Neutrophil (primary cell): ENCODE measurements around the gene ZNF584.
"Not testable (repeated sequence)": the region's sequence is repeated elsewhere in the genome, so short reads cannot be mapped to it uniquely, and the experiment has no call there.

ENCODE experiments used
- H3K27ac ChIP-seq: fragments of 200-600 bp; sonication (generic); 2 replicates; pipeline ENCODE4 v1.5.1; 2016; ENCODE audit warnings: mild to moderate bottlenecking, moderate library complexity
- H3K27me3 ChIP-seq: fragments of 200-600 bp; sonication (generic); 2 replicates; pipeline ENCODE4 v1.6.0; 2016; ENCODE audit warnings: mild to moderate bottlenecking
- H3K36me3 ChIP-seq: fragments of 200-600 bp; sonication (generic); 2 replicates; pipeline ENCODE4 v1.5.1; 2017
- H3K4me1 ChIP-seq, 2 experiments: fragments of 200-600 bp in 1 of 2; sonication (generic) in 1 of 2; 1 replicate in 1 of 2; 2 replicates in 1 of 2; pipeline versions ENCODE4 v1.5.1 to v1.6.1; 2013 to 2016; ENCODE audit warnings: low read depth in 1 of 2, low read length in 1 of 2, mild to moderate bottlenecking in 1 of 2, moderate library complexity in 1 of 2; ENCODE audit not compliant: control insufficient read depth in 1 of 2, insufficient read depth in 1 of 2
- H3K4me3 ChIP-seq, 2 experiments: fragments of 200-600 bp in 1 of 2; sonication (generic) in 1 of 2; 1 replicate in 1 of 2; 2 replicates in 1 of 2; pipeline ENCODE4 v1.5.1; 2013 to 2016; ENCODE audit warnings: low read depth in 1 of 2, low read length in 1 of 2, mild to moderate bottlenecking in 1 of 2, moderate library complexity in 1 of 2
- H3K9me3 ChIP-seq: fragments of 200-600 bp; sonication (generic); 2 replicates; pipeline ENCODE4 v1.5.1; 2016
- TF ChIP-seq, protein P1 (sequence below): fragments of 200-600 bp; sonication (generic); IDR thresholded peaks from 2 replicates; pipeline ENCODE4 v1.5.1; 2016; ENCODE audit warnings: antibody characterized with exemption

The ZNF584 gene

DNA sequence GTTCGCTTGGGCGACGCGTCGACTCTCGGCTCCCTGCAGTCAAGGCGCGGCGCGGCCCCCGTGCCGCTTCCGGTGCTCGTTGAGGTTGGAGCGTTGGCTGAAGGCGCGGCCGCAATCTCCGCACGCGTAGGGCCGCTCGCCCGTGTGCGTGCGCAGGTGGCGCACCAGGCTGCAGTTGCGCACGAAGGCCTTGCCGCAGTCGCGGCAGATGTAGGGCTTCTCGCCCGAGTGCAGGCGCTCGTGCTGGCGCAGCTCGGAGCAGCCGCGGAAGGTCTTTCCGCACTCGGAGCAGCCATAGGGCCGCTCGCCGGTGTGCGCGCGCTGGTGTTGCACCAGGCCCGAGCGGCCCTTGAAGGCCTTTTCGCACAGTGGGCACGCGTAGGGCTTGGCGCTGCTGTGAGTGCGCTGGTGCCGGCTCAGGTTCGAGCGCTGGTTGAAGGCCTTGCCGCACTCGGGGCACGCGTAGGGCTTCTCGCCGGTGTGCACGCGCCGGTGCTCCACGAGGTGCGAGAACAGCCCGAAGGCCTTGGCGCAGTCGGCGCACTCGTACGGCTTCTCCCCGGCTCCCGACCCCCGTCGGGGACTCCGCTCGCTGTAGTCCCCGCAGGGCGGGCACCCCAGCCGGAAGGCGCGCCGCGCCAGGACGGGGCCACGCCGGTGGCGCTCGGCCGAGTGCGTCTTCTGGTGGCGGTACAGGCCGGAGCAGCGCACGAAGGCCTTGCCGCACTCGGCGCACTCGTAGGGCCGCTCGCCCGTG is 40.6 kb upstream of the ZNF584 start:
- Histone ChIP-seq H3K27ac (no peak overlapping the region), H3K27me3 (no peaks in the 10 kb centered on the region), H3K4me3 (no peak overlapping the region), H3K4me1 (peaks cover 12 to 14% of the 10 kb centered on the region in 2 experiments), H3K36me3 (no peaks in the 10 kb centered on the region), H3K9me3 (no peaks in the 10 kb centered on the region)
- TF ChIP-seq, protein P1, sequence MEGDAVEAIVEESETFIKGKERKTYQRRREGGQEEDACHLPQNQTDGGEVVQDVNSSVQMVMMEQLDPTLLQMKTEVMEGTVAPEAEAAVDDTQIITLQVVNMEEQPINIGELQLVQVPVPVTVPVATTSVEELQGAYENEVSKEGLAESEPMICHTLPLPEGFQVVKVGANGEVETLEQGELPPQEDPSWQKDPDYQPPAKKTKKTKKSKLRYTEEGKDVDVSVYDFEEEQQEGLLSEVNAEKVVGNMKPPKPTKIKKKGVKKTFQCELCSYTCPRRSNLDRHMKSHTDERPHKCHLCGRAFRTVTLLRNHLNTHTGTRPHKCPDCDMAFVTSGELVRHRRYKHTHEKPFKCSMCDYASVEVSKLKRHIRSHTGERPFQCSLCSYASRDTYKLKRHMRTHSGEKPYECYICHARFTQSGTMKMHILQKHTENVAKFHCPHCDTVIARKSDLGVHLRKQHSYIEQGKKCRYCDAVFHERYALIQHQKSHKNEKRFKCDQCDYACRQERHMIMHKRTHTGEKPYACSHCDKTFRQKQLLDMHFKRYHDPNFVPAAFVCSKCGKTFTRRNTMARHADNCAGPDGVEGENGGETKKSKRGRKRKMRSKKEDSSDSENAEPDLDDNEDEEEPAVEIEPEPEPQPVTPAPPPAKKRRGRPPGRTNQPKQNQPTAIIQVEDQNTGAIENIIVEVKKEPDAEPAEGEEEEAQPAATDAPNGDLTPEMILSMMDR, result no peak

DNA sequence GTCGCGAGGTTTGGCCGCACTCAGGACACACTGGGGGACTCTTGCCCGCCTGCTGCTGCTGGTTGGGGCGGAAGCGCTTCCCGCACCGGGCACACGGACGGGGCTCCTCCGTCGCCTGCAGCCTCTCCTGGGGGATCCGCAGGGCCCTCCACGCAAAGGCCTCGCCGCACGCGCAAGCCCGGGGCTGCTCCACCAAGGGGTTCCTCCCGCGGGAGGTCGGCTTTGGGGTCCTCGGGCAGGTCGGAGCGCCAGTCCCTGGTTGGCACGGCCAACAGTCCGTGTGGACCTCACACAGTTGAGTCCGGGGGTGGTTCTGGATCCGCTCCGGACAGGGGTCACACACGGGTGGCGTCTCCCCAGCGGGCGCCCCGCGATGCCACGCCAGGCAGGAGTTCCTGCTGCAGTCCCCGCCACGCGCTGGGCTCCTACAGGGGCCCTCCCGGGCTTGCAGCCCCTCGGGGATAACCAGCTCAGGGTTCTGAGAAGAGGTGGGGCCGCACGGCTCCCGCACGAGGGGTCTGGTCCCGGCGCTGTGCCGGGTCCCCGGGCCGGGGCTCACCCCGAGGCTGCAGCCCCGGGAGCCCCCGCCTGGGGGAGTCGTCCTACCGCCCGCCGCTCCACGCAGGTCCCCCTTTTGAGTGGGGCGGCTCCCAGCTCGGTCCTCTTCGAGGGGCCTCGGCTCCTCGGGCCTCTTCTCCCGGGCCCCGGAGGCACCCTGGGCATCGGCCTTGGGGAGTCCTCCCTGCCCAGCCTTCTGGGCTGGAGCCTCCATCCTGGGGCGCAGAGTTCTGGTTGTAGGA is 39.7 kb upstream of the ZNF584 start:
- H3K27ac ChIP-seq, result no peak overlapping the region
- H3K4me3 ChIP-seq, result no peak overlapping the region
- TF ChIP-seq, protein P1, result no peak
- no peaks in the 10 kb centered on the region for H3K36me3 ChIP-seq
- H3K4me1 ChIP-seq, result peaks cover 7% of the 10 kb centered on the region in 2 experiments
- no peaks in the 10 kb centered on the region for H3K9me3 ChIP-seq
- H3K27me3 ChIP-seq, result no peaks in the 10 kb centered on the region

DNA sequence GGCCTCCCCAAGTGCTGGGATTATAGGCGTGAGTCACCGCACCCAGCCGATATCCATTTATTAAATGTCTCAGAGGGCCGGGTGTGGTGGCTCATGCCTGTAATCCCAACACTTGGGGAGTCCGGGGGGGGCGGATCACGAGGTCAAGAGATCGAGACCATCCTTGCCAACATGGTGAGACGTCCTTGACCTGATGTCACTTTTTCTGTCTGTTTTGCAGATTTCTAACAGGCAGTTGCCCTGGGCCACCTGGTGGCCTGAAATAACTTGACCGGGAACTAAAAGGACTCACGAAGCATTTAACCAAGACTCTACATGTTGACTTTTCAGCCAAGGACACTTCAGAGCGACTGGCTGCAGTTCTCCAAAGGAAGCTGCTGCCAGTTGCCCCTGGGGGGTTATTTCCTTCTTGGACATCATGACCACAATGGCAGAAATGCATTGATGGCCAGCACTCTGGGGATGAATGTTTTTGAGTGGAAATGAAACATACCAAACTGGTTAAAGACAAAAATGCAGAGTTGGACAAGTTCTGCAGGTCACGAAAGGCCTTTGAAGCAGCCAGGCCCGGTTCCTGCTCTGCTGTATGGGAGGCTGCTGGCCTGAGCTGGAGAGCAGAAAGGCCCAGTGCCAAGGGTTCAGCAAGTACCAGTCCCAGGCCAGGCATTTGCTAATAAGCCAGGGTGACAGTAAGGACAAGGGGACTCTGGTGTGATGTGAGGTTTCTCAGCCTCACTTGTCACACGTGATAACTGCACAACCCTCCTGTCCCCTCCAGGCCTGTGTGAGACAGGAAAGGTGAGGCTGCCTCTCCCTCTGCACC is 35.9 kb upstream of the ZNF584 start:
- TF ChIP-seq, protein P1, result no peak
- Histone ChIP-seq H3K27ac (no peak overlapping the region), H3K27me3 (no peaks in the 10 kb centered on the region), H3K4me3 (no peak overlapping the region), H3K9me3 (no peaks in the 10 kb centered on the region), H3K36me3 (no peaks in the 10 kb centered on the region), H3K4me1 (no peaks in the 10 kb centered on the region)

DNA sequence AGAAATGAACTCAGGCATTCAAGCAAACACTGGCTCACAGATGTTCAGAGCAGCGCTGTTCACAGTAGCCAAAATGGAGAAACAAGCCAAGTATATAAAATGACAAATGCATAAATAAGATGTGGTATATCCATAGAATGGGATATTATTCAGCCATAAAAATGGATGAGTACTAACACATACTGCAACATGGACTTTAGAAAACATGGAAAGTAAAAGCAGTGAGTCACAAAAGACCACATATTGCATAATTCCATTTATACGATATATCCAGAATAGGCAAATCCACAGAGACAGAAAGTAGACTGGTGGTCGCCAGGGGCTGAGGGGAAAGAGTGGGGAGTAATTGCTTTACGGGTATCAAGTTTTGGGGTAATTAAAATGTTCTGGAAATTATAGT is 34.2 kb upstream of the ZNF584 start:
- Histone ChIP-seq H3K4me1 (no peaks in the 10 kb centered on the region), H3K27me3 (no peaks in the 10 kb centered on the region), H3K9me3 (no peaks in the 10 kb centered on the region), H3K4me3 (no peak overlapping the region), H3K36me3 (no peaks in the 10 kb centered on the region), H3K27ac (no peak overlapping the region)
- TF ChIP-seq, protein P1, result no peak

DNA sequence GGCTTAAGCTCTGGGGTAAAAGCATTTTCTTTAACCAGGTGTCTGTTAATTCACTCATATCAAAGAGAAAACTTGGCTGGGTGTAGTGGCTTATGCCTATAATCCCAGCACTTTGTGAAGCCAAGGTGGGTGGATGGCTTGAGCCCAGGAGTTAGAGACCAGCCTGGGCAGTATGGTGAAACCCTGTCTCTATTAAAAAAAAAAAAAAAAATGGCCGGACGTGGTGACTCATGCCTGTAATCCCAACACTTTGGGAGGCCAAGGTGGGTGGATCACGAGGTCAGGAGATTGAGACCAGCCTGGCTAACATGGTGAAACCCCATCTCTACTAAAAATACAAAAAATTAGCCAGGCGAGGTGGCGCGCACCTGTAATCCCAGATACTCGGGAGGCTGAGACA is 31.7 kb upstream of the ZNF584 start:
- H3K27me3 ChIP-seq, H3K36me3 ChIP-seq, H3K4me3 ChIP-seq, H3K9me3 ChIP-seq, H3K27ac ChIP-seq: not testable (repeated sequence)
- peaks cover 14 to 16% of the 10 kb centered on the region in 2 experiments for H3K4me1 ChIP-seq
